Osteoblast (primary cell): ENCODE measurements around the gene TNFRSF25. TPM values are rescaled to one million over a fixed set of nuclear protein-coding genes. Genes with fewer than 3 reads are reported as not detected.

Experiments
- DNase-seq: peaks from one replicate; pipeline ENCODE4 v3.0.0; 2011; ENCODE audit warnings: low spot score, mixed read lengths; ENCODE audit not compliant: insufficient read length; ENCODE audit errors: missing footprints
- H2AFZ ChIP-seq: 2 replicates; pipeline ENCODE4 v1.6.0; 2011; ENCODE audit warnings: mild to moderate bottlenecking, low read length
- H3K27ac ChIP-seq: 2 replicates; pipeline ENCODE4 v1.5.1; 2011; ENCODE audit warnings: mild to moderate bottlenecking, low read depth, low read length, moderate library complexity
- H3K27me3 ChIP-seq: 2 replicates; pipeline ENCODE4 v1.6.0; 2012; ENCODE audit warnings: mild to moderate bottlenecking, control low read depth, inconsistent platforms, low read length, moderate library complexity; ENCODE audit not compliant: insufficient read depth
- H3K36me3 ChIP-seq: 2 replicates; pipeline ENCODE4 v1.5.1; 2011; ENCODE audit warnings: mild to moderate bottlenecking, low read length, control low read depth, moderate library complexity; ENCODE audit not compliant: insufficient read depth
- H3K4me1 ChIP-seq: 2 replicates; pipeline ENCODE4 v1.5.1; 2011; ENCODE audit warnings: mild to moderate bottlenecking, low read length, control low read depth, moderate library complexity; ENCODE audit not compliant: insufficient read depth
- H3K4me2 ChIP-seq: 2 replicates; pipeline ENCODE4 v1.6.0; 2011; ENCODE audit warnings: mild to moderate bottlenecking, low read length; ENCODE audit not compliant: insufficient read depth
- H3K4me3 ChIP-seq: fragments of 200-600 bp; sonication (generic); 3 replicates; pipeline ENCODE4 v1.5.1; 2012; ENCODE audit warnings: mild to moderate bottlenecking, low read length, inconsistent platforms; ENCODE audit not compliant: insufficient read depth
- H3K79me2 ChIP-seq: 2 replicates; pipeline ENCODE4 v1.6.0; 2012; ENCODE audit warnings: mild to moderate bottlenecking, low read length, control low read depth, inconsistent platforms; ENCODE audit not compliant: insufficient read depth
- H3K9me3 ChIP-seq: 2 replicates; pipeline ENCODE4 v1.5.1; 2011; ENCODE audit warnings: low read depth, low read length, control low read depth
- H4K20me1 ChIP-seq: 2 replicates; pipeline ENCODE4 v1.6.0; 2012; ENCODE audit warnings: mild to moderate bottlenecking, low read length, control low read depth; ENCODE audit not compliant: insufficient read depth
- total RNA-seq: library from RNA; depleted of rRNA; stranded (reverse); fragments of >200 nt; gene quantifications from 2 replicates; pipeline ENCODE4 v1.2.3, GENCODE V29; 2012
- TF ChIP-seq, protein P1 (sequence below): IDR thresholded peaks from 2 replicates; pipeline ENCODE4 v1.5.1; 2011; ENCODE audit warnings: mild to moderate bottlenecking, low read depth, low read length, moderate library complexity; ENCODE audit errors: extremely low read depth

Gene TNFRSF25
- total RNA-seq, 1 donor, result 3.3 TPM

DNA sequence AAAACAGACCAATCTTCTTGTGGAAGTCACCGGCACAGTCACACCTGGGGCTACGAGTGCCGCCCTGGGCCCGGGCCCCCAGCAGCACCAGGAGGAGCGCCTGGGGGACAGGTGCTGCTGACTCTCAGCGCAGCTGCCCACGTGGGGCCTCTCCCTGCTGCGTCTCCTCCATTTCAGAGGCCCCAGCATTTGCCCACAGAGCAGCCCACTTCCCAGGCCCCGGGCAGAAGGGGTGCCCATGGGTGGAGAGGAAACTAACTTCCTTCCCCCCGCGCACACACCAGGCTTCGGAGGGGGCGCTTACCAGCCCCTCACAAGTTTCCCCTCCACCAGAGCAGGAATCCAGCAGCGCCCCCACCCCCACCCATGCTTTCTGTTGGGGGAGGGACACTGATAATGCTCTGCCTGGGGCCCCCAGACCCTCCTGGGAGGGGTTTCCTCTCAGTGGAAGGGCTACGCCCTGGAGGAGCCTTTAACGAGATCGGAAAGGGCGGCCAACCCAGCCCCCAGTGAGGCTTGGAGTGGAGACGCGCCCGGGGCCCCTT is 440 bp downstream of the TNFRSF25 start:
- no peak overlapping the region for H3K4me3 ChIP-seq

DNA sequence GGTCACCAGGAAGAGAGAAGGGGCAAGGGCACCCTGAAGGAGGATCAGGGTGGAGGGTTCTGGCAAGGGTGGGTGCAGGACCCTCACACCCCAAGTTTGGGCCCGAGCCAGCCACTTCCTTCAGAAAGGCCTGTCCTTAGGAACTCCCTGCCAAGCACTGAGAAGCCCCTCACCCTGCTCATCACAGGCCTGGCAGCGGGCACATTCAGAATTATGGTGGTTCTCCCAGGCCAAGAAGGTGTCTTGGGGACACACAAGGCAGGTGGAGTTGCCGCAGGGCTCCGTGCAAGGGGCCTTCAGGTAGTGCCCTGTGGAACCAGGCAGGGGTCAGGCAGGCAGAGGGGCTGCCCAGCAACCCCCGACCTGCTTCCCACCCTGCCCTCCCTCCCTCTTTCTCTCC is 1.1 kb downstream of the TNFRSF25 start:
- no peak for DNase-seq
- H3K4me3 ChIP-seq, result no peak overlapping the region
- no peak overlapping the region for H3K27ac ChIP-seq
- no peaks in the 10 kb centered on the region for H3K9me3 ChIP-seq
- H3K4me1 ChIP-seq, result no peaks in the 10 kb centered on the region
- H3K36me3 ChIP-seq, result peaks cover 21% of the 10 kb centered on the region
- no peak overlapping the region for H3K4me2 ChIP-seq
- H4K20me1 ChIP-seq, result peaks cover 2% of the 10 kb centered on the region
- H3K79me2 ChIP-seq, result no peaks in the 10 kb centered on the region
- H3K27me3 ChIP-seq, result no peaks in the 10 kb centered on the region
- no peak overlapping the region for H2AFZ ChIP-seq
- TF ChIP-seq, protein P1, sequence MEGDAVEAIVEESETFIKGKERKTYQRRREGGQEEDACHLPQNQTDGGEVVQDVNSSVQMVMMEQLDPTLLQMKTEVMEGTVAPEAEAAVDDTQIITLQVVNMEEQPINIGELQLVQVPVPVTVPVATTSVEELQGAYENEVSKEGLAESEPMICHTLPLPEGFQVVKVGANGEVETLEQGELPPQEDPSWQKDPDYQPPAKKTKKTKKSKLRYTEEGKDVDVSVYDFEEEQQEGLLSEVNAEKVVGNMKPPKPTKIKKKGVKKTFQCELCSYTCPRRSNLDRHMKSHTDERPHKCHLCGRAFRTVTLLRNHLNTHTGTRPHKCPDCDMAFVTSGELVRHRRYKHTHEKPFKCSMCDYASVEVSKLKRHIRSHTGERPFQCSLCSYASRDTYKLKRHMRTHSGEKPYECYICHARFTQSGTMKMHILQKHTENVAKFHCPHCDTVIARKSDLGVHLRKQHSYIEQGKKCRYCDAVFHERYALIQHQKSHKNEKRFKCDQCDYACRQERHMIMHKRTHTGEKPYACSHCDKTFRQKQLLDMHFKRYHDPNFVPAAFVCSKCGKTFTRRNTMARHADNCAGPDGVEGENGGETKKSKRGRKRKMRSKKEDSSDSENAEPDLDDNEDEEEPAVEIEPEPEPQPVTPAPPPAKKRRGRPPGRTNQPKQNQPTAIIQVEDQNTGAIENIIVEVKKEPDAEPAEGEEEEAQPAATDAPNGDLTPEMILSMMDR, result no peak

More for the DNA sequence above, 440 bp downstream of the TNFRSF25 start:
- no peak overlapping the region for H3K27ac ChIP-seq
- H3K27me3 ChIP-seq, result no peaks in the 10 kb centered on the region
- TF ChIP-seq, protein P1, result no peak
- no peak for DNase-seq
- H3K4me1 ChIP-seq, result no peaks in the 10 kb centered on the region
- peaks cover 26% of the 10 kb centered on the region for H3K36me3 ChIP-seq
- H4K20me1 ChIP-seq, result peaks cover 2% of the 10 kb centered on the region
- no peak overlapping the region for H3K4me2 ChIP-seq
- H3K9me3 ChIP-seq, result no peaks in the 10 kb centered on the region
- no peaks in the 10 kb centered on the region for H3K79me2 ChIP-seq
- H2AFZ ChIP-seq, result no peak overlapping the region

DNA sequence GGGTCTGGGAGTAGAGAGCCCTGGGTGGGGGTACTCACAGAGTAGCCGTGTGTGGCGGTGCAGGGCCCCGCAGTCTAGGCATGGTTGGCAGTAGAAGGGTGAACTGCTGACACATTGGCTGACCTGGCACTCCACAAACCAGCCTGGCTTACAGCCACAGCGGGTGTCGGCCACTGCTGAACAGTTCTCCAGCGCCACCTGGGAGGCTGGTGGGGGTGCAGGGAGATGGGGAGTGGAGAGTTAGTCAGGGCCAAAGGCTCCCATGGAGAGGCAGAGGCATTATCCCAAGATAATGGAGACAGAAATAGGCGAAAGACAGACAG is 1.5 kb downstream of the TNFRSF25 start:
- Histone ChIP-seq H4K20me1 (peaks cover 2% of the 10 kb centered on the region), H2AFZ (no peak overlapping the region), H3K9me3 (no peaks in the 10 kb centered on the region), H3K4me1 (no peaks in the 10 kb centered on the region), H3K4me2 (no peak overlapping the region), H3K36me3 (peaks cover 16% of the 10 kb centered on the region), H3K4me3 (no peak overlapping the region), H3K27ac (no peak overlapping the region), H3K27me3 (no peaks in the 10 kb centered on the region), H3K79me2 (no peaks in the 10 kb centered on the region)
- DNase-seq, result peak; percentile 90
- TF ChIP-seq, protein P1, result no peak

DNA sequence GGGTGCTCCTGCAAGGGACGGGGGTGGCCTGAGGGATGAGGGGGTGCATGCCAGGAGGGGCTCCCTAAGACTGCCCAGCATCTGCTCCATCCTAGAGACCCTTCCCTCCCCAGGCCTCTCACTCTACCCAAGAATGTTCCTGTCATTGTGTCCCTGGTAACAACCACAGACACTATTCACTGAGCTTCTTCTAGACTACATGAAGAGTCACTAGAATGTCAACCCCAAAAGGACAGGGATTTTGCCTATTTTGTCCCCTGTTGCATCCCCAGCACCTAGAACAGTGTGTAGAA is 2.9 kb downstream of the TNFRSF25 start:
- no peaks in the 10 kb centered on the region for H3K27me3 ChIP-seq
- H3K4me3 ChIP-seq, result no peak overlapping the region
- H3K79me2 ChIP-seq, result no peaks in the 10 kb centered on the region

More for the DNA sequence above, 2.9 kb downstream of the TNFRSF25 start:
- H3K9me3 ChIP-seq, result no peaks in the 10 kb centered on the region
- no peak overlapping the region for H3K4me2 ChIP-seq
- no peaks in the 10 kb centered on the region for H4K20me1 ChIP-seq
- no peak for DNase-seq
- TF ChIP-seq, protein P1, result no peak
- H3K36me3 ChIP-seq, result peaks cover 12% of the 10 kb centered on the region
- no peak overlapping the region for H2AFZ ChIP-seq
- no peak overlapping the region for H3K27ac ChIP-seq
- H3K4me1 ChIP-seq, result no peaks in the 10 kb centered on the region
